BLaER1 (cell line): ENCODE results near the gene PTPRH.
A peak's percentile ranks its signal among the peaks of the same experiment; 100 is the strongest.

Experiments used
- H3K27ac ChIP-seq: shearing (Covaris generic); formaldehyde crosslinking; 2 replicates; pipeline ENCODE4 v1.8.1; 2022
- H3K27me3 ChIP-seq: shearing (Covaris generic); formaldehyde crosslinking; 2 replicates; pipeline ENCODE4 v1.8.1; 2022
- H3K36me3 ChIP-seq: shearing (Covaris generic); formaldehyde crosslinking; 2 replicates; pipeline ENCODE4 v1.8.1; 2022
- H3K4me1 ChIP-seq: shearing (Covaris generic); formaldehyde crosslinking; 2 replicates; pipeline ENCODE4 v1.8.1; 2022
- H3K4me2 ChIP-seq: shearing (Covaris generic); formaldehyde crosslinking; 2 replicates; pipeline ENCODE4 v1.8.1; 2022
- H3K4me3 ChIP-seq: shearing (Covaris generic); formaldehyde crosslinking; 2 replicates; pipeline ENCODE4 v1.8.1; 2022
- H3K9ac ChIP-seq: shearing (Covaris generic); formaldehyde crosslinking; 2 replicates; pipeline ENCODE4 v1.8.1; 2022
- H3K9me3 ChIP-seq: shearing (Covaris generic); formaldehyde crosslinking; 2 replicates; pipeline ENCODE4 v1.8.1; 2022
- H4K20me1 ChIP-seq: shearing (Covaris generic); formaldehyde crosslinking; 2 replicates; pipeline ENCODE4 v1.8.1; 2022
- Cebpa-rat ChIP-seq: shearing (Covaris generic); IDR thresholded peaks from 2 replicates; pipeline ENCODE4 v1.8.1; 2022

Gene PTPRH

DNA sequence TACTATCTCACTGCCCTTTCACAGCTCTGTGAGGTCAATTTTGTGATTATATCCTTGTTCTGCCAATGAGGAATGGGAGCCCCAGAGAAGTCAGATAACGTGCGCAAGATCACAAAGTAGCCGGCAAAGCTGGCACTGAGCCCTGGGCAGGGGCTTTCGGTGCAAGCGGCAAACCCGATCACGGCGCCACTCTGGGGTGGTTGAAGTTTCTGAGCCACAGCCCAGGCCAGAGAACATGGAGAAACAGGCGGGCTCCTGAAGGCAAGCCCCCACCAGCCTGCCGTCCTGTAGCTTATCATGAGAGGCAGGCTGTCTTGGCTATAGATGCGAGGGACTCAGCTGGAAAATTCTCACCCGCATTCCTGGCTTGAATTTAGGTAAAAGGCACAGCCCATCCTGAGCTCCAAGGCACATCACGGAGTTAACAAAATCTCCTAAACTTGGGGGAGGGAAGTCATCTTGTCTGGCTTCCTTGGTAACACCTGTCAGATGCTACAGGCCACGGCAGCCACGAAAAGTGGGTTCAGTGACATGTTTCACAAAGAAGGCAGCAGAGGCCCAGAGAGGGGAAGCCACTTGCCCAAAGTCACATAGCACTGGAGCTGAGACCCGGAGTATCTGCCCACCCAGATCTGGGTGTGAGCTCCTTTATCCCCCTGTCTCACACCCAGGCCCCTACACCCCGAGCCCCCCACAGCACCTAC, 72.8 kb downstream of the PTPRH start:
- Histone ChIP-seq H3K36me3 (no peaks in the 10 kb centered on the region), H3K4me1 (peaks cover 48% of the 10 kb centered on the region), H3K27me3 (no peaks in the 10 kb centered on the region), H4K20me1 (no peaks in the 10 kb centered on the region), H3K9me3 (no peaks in the 10 kb centered on the region), H3K4me3 (no peak overlapping the region), H3K27ac (no peak overlapping the region), H3K4me2 (peak overlapping the region; percentile 56; the same call in 1 of the 2 replicates), H3K9ac (no peak overlapping the region)
- no peak for TF ChIP-seq Cebpa-rat

DNA sequence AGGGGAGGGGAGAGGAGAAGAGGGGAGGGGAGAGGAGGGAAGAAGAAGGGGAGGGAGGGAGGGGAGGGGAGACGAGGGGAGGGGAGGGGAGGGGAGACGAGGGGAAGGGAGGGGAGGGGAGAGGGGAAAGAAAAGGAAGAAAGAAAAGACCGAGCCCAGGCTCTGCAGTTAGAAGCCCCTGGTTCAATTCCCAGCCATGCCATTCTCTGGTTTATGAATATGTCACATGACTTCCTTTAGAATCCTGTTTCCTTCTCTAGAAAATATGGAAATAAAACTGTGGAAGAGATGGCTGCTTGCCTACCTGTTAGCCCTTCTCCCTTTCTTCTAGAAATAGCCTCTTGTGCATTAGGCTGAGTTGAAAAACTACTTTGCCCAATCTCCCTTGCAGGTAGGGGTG, 74.6 kb downstream of the PTPRH start:
- H3K4me2 ChIP-seq, result peak overlapping the region; percentile 56
- peaks cover 44% of the 10 kb centered on the region for H3K4me1 ChIP-seq
- no peak overlapping the region for H3K4me3 ChIP-seq
- no peaks in the 10 kb centered on the region for H3K9me3 ChIP-seq
- no peak overlapping the region for H3K9ac ChIP-seq
- H3K27ac ChIP-seq, result no peak overlapping the region
- H3K27me3 ChIP-seq, result no peaks in the 10 kb centered on the region
- no peaks in the 10 kb centered on the region for H3K36me3 ChIP-seq
- no peak for TF ChIP-seq Cebpa-rat
- no peaks in the 10 kb centered on the region for H4K20me1 ChIP-seq

DNA sequence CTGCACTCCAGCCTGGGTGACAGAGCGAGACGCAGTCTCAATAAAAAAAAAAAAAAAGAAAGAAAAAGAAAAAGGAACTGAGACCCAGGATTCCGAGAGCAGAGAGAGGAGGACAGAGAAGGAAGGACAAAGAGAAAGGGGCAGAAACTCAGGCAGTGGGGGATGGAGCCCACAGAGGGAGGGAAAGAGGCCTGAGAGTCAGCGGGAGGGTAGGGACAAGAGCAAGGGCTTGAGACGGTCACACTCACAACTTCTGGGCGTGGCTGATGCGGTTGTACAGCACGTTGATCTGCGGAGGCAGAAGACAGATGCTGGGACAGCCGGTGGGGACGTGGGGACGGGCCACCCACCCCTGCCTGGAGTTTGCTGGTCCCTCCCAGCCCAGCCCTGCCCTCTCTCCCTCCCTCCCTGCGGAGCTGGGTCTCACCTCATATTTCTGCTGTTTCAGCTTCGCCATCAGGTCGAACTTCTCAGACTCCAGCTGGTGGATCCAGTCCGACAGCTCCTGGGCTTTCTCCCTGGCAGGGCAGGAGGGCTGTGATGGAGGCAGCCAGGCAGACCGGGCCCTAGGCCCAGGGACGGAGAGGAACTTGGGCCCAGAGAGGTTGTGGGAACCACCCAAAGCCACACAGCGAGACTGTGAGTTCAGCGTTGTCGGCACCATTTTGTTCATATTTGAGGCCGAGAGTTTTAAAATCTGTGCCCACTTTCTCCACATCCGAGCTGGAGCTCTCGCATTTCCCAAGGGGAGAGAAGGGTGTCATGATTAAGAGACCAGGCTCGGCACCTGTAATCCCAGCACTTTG, 75.5 kb downstream of the PTPRH start:
- Histone ChIP-seq H4K20me1 (no peaks in the 10 kb centered on the region), H3K4me3 (no peak overlapping the region), H3K9me3 (no peaks in the 10 kb centered on the region), H3K27ac (peak overlapping the region; percentile 41), H3K4me1 (peaks cover 44% of the 10 kb centered on the region), H3K4me2 (peak overlapping the region; percentile 67), H3K9ac (no peak overlapping the region; the same call in 1 of the 2 replicates), H3K36me3 (no peaks in the 10 kb centered on the region), H3K27me3 (no peaks in the 10 kb centered on the region)
- no peak for TF ChIP-seq Cebpa-rat

DNA sequence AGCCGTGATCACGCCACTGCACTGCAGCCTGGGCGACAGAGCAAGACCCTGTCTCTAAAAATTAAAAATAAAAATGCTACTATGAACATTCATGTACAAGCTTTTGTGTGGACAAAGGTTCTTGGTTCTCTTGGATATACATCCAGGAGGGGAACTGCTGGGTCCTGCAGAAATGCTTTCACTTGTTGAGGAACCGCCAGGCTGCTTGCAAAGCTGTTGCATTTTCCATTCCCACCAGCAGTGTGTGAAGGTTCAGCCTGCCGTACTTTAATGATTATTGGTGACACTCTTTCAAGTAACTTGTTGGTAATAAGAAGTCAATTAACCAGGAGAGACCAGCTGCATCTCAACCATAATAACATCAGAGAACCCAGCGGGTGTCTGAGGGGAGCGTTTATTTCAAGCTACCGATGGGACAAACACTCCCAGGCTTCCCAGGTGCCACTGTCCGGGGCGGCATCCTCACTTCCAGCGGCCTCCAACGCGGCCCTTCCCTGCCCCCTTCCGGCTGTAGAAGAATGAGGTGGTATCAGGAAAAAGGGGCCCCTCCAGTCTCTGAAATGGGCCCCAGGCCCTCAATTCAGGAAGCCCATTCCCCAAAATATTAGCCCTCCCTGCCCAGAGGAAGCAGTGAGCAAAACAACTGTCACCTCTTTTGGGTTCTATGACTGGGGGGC, 76.7 kb downstream of the PTPRH start:
- H3K9me3 ChIP-seq, result no peaks in the 10 kb centered on the region
- no peak overlapping the region for H3K9ac ChIP-seq
- no peak for TF ChIP-seq Cebpa-rat
- peaks cover 44% of the 10 kb centered on the region for H3K4me1 ChIP-seq
- peak overlapping the region; percentile 16 for H3K4me2 ChIP-seq
- H4K20me1 ChIP-seq, result no peaks in the 10 kb centered on the region
- no peaks in the 10 kb centered on the region for H3K27me3 ChIP-seq
- H3K27ac ChIP-seq, result no peak overlapping the region
- no peaks in the 10 kb centered on the region for H3K36me3 ChIP-seq
- H3K4me3 ChIP-seq, result no peak overlapping the region

DNA sequence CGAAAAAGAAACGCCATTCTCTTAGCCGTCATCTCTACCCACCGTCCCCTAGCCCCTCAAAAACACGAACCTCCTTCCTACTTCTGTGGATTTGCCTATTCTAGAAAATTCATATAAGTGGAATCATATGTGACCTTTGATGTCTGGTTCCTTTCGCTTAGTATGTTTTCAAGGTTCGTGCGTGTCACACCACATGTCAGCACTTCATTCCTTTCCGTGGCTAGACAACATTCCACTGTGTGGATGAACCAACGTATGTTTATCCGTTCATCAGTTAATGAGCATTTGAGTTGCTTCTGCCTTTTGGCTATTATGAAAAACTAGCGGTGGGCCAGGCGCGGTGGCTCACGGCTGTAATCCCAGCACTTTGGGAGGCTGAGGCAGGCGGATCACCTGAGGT, 77.9 kb downstream of the PTPRH start:
- Histone ChIP-seq H3K9ac (no peak overlapping the region), H3K27me3 (no peaks in the 10 kb centered on the region), H3K36me3 (no peaks in the 10 kb centered on the region), H3K4me1 (peaks cover 40% of the 10 kb centered on the region), H3K9me3 (no peaks in the 10 kb centered on the region), H3K4me2 (no peak overlapping the region), H4K20me1 (no peaks in the 10 kb centered on the region), H3K4me3 (no peak overlapping the region), H3K27ac (no peak overlapping the region)
- TF ChIP-seq Cebpa-rat, result no peak
